Suprapubic skin (tissue), 4 donors: ENCODE data around the gene CTAGE1. TPM values are rescaled to one million over a fixed set of nuclear protein-coding genes. Genes with fewer than 3 reads are reported as not detected.
"Not testable (repeated sequence)": the region's sequence is repeated elsewhere in the genome, so short reads cannot be mapped to it uniquely, and the experiment has no call there.

Source experiments
- DNase-seq, 2 donors: peaks; one replicate each; pipeline ENCODE4 v3.0.0-alpha.2; 2019; ENCODE audit warnings: low spot score in 2 of 2
- H3K27ac ChIP-seq: fragments of 200-600 bp; sonication (generic); one replicate; pipeline ENCODE4 v1.5.1; 2019
- H3K27me3 ChIP-seq: fragments of 200-600 bp; sonication (generic); one replicate; pipeline ENCODE4 v1.5.1; 2019
- H3K36me3 ChIP-seq: fragments of 200-600 bp; sonication (generic); one replicate; pipeline ENCODE4 v1.5.1; 2019
- H3K4me1 ChIP-seq: fragments of 200-600 bp; sonication (generic); one replicate; pipeline ENCODE4 v1.5.1; 2019
- H3K4me3 ChIP-seq: fragments of 200-600 bp; sonication (generic); one replicate; pipeline ENCODE4 v1.5.1; 2019; ENCODE audit warnings: mild to moderate bottlenecking
- H3K9me3 ChIP-seq: fragments of 200-600 bp; sonication (generic); one replicate; pipeline ENCODE4 v1.5.1; 2019
- CTCF ChIP-seq, 2 donors: fragments of 200-600 bp in 1 of 2; fragments of 450-650 bp in 1 of 2; sonication (generic) in 1 of 2; IDR thresholded peaks; one replicate each; pipeline ENCODE4 v1.5.1; 2016 to 2019; ENCODE audit warnings: antibody characterized with exemption in 2 of 2, mild to moderate bottlenecking in 1 of 2, moderate library complexity in 1 of 2
- EP300 ChIP-seq: sonication (generic); formaldehyde crosslinking; IDR thresholded peaks from one replicate; pipeline ENCODE4 v1.6.1; 2017; ENCODE audit warnings: antibody characterized with exemption
- POLR2A ChIP-seq, 2 donors: fragments of 450-650 bp; IDR thresholded peaks; one replicate each; pipeline ENCODE4 v1.6.1; 2017; ENCODE audit warnings: antibody characterized with exemption in 2 of 2, mild to moderate bottlenecking in 2 of 2, moderate library complexity in 2 of 2
- POLR2AphosphoS5 ChIP-seq, 3 donors: sonication (generic); formaldehyde crosslinking; IDR thresholded peaks; one replicate each; pipeline ENCODE4 v1.6.1; 2017; ENCODE audit warnings: antibody characterized with exemption in 3 of 3
- WGBS: methylation state at CpG from one replicate; pipeline ENCODE4 v1.1.5; 2018; 5-methylcytosine and 5-hydroxymethylcytosine counted together
- total RNA-seq, 4 donors: library from RNA; depleted of rRNA; stranded (reverse); fragments of >200 nt; gene quantifications; one replicate each; pipeline ENCODE4 v1.1.0, GENCODE V29; 2016

CTAGE1 gene
- total RNA-seq, 4 donors from 2014 or later, result not detected

GRCh38 chr18:22452226-22452668 lies 34.5 kb upstream of the CTAGE1 start:
- Histone ChIP-seq H3K27ac (no peak overlapping the region), H3K9me3 (peaks cover 9% of the 10 kb centered on the region), H3K27me3 (no peaks in the 10 kb centered on the region), H3K4me3 (no peak overlapping the region), H3K4me1 (no peaks in the 10 kb centered on the region), H3K36me3 (no peaks in the 10 kb centered on the region)
- WGBS, result 74% methylated on average over 8 of the region's 8 CpGs
- no peak for DNase-seq
- TF ChIP-seq POLR2AphosphoS5 (IDR thresholded peaks at IDR 0.05) (no peak), POLR2A (IDR thresholded peaks at IDR 0.05) (no peak), EP300 (no peak), CTCF (IDR thresholded peaks at IDR 0.05) (no peak)

DNA sequence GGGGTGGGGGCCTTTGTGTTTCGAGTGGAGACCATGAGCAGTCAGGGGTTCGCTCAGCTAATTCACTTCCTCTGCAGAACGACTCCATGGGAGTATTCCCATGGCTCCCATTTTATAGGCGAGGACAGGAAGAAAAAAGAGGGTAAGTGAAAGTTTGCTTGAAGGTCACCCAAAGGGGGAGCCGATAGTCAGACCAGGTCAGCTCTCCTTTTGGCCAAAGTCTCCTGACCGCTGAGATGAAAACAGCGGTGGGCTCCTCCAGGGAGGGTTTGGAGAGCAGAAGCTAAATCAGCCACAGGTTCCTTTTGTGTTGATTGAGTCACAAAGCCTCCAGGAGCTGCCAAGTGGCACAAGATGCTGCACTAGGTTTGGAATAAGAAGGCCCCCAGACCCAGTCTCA lies 34.1 kb upstream of the CTAGE1 start:
- no peak for DNase-seq
- 44% methylated on average over 6 of the region's 7 CpGs for WGBS
- TF ChIP-seq CTCF (IDR thresholded peaks at IDR 0.05), result no peak
- TF ChIP-seq POLR2AphosphoS5 (IDR thresholded peaks at IDR 0.05), result no peak
- no peak for TF ChIP-seq EP300
- TF ChIP-seq POLR2A (IDR thresholded peaks at IDR 0.05), result no peak

GRCh38 chr18:22450766-22451165 lies 33.1 kb upstream of the CTAGE1 start:
- 91% methylated on average over 3 of the region's 3 CpGs for WGBS
- not testable (repeated sequence) for DNase-seq

More for the DNA sequence above, 34.1 kb upstream of the CTAGE1 start:
- no peaks in the 10 kb centered on the region for H3K27me3 ChIP-seq
- H3K36me3 ChIP-seq, result no peaks in the 10 kb centered on the region
- no peak overlapping the region for H3K27ac ChIP-seq
- no peaks in the 10 kb centered on the region for H3K4me1 ChIP-seq
- peaks cover 9% of the 10 kb centered on the region for H3K9me3 ChIP-seq
- H3K4me3 ChIP-seq, result no peak overlapping the region

GRCh38 chr18:22450318-22450717 lies 32.6 kb upstream of the CTAGE1 start:
- not testable (repeated sequence) for DNase-seq, H3K27ac ChIP-seq, H3K36me3 ChIP-seq, H3K4me3 ChIP-seq, H3K4me1 ChIP-seq, H3K27me3 ChIP-seq, H3K9me3 ChIP-seq
- 32% methylated on average over 1 of the region's 1 CpG for WGBS

More at GRCh38 chr18:22450766-22451165, 33.1 kb upstream of the CTAGE1 start:
- not testable (repeated sequence) for H3K27me3 ChIP-seq, H3K4me3 ChIP-seq, H3K9me3 ChIP-seq, H3K36me3 ChIP-seq, H3K4me1 ChIP-seq, H3K27ac ChIP-seq

DNA sequence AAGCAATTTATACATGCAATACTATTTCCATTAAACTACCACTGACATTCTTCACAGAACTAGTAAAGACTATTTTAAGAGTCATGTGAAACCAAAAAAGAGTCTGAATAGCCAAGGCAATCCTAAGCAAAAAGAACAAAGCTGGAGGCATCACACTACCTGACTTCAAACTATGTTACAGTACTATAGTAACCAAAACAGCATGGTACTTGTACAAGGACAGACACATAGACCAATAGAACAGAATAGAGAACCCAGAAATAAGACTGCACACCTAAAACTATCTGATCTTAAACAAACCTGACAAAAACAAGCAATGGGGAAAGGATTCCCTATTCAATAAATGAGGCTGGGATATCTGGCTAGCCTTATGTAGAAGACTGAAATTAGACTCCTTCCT lies 32.0 kb upstream of the CTAGE1 start:
- not testable (repeated sequence) for DNase-seq, H3K4me3 ChIP-seq, H3K27me3 ChIP-seq, H3K4me1 ChIP-seq, H3K9me3 ChIP-seq, H3K36me3 ChIP-seq, H3K27ac ChIP-seq

DNA sequence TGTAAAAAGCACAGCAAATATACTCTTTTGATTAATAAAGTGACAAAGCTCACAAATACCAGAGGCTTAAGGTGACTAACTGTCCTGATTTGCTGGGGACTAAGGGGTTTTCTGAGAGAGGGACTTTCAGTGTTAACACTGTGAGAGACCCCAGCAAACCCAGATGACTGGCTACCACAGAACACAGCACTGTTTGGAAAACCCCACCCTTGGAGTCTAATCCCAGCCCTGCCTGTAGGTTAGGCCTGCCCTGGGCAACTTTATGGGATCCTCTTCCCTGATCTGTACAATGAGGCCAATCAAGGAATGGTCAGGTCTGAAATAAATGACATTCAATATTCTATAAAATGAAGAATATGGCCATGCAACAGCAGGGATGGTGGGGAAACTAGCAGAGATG lies 30.5 kb upstream of the CTAGE1 start:
- DNase-seq, result no peak
- H3K4me1 ChIP-seq, result no peaks in the 10 kb centered on the region

More for the DNA sequence above, 30.5 kb upstream of the CTAGE1 start:
- Histone ChIP-seq H3K27ac (no peak overlapping the region), H3K4me3 (no peak overlapping the region), H3K36me3 (no peaks in the 10 kb centered on the region), H3K9me3 (peaks cover 9% of the 10 kb centered on the region), H3K27me3 (no peaks in the 10 kb centered on the region)
- no peak for TF ChIP-seq CTCF (IDR thresholded peaks at IDR 0.05)
- TF ChIP-seq POLR2AphosphoS5 (IDR thresholded peaks at IDR 0.05), result no peak
- TF ChIP-seq EP300, result no peak
- no peak for TF ChIP-seq POLR2A (IDR thresholded peaks at IDR 0.05)
